SW 1271 (cell line): ENCODE data around the gene NEDD4L.
A peak's percentile ranks its signal among the peaks of the same experiment; 100 is the strongest.

ENCODE experiments used
- DNase-seq, 2 experiments: peaks; one replicate each; lab custom pipeline; 2025; lab: John Stamatoyannopoulos, UW

NEDD4L gene

DNA sequence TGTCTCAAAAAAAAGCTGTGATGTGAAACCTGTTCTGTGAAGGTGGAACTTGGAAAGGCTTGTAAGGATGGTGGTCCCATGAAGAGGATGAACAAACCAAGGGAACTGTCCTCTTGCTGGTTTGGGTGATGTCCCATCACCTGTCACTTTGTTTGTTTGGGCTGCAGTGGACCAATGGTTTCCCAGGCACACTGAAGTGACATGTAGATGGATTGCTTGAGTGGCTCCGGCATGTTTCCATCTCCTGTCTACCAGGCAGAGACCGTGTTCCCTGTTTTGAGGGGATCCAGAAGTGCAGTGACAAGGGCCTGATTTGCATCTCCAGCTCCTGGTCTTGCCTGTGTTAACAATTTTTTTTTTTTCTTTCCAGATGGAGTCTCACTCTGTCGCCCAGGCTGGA, 8.9 kb downstream of the NEDD4L start:
- DNase-seq = no peak

DNA sequence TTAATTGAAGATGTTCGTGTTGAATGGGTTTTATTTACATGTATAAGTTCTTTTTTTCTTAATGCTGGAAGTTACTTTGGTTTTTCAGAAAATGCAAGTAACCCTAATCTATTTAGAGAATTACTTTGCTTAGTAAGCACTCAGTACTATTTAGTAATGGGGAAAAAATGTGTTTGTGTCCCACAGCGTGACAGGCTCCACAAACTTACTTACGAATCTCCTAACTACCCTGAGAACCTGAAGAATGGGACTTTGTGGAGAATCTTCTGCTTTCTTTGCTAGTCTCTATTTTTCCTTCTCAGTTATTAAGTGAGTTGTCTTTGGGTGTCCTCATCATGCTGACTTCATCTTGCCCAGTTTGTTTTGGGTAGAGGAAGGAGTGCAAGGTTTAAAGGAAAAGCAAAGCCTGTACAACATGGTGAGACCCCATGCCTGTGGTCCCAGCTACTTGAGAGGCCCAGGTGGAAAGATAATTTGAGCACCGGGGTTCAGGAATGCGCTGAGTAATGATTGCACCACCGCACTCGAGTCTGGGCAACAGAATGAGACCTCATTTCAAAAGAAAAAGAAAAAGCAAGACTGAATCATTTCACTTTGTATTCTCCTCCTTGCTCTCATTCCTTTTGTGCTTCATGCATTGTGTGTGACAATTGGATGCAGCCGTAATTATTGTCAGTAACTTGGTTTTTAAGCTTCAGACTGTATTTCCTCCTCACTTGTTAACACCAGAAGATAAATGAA, 10.2 kb downstream of the NEDD4L start:
- DNase-seq = no peak

DNA sequence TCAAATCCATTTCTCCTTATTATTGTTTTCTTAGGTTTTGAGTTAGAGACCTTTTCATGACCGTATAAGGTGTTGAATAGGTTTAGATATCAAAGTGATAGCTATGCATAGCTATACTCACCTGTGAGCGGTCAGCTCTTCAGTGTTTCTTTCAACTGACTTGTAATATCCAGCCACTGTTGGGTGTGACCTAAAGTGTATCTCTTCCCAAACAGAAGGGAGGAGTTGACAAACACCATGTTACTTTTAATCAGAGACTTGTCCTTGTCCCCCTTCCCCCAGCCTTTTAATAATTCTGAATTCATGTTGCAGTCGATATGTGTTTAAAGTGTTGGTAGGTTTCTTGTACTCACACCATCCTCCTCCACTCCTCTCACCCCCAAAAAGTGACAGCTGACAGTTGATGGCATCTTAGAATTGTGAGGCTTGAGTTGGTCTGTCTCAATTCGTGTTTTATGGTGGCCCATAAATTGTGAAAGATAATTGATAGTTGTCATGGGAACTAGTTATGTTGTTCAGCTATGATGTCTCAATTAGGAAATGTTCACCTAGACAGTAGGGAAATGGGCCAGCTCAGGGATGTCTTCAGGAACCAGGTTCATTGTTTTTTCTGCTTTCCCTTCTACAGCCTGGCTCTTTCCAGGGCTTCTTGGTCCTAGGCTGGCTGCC, 12.0 kb downstream of the NEDD4L start:
- no peak for DNase-seq

DNA sequence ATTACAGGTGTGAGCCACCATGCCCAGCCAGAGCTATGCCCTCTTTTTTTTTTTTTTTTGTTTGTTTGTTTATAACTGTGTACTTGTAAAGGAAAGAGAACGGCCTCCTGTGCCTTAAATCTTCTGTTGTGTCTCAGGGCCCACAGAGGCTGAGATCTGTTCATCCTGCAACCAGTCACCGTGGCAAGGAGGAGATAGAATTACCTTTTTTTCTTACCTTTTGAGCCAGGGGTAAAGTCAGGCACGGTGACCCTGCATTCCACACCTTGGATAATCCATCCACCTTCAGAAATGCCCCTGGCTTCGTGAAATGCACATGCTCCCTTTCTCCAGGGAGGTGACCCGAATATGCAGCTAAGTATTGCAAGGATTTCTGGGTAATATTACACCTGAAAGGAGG, 12.8 kb downstream of the NEDD4L start:
- DNase-seq = no peak

DNA sequence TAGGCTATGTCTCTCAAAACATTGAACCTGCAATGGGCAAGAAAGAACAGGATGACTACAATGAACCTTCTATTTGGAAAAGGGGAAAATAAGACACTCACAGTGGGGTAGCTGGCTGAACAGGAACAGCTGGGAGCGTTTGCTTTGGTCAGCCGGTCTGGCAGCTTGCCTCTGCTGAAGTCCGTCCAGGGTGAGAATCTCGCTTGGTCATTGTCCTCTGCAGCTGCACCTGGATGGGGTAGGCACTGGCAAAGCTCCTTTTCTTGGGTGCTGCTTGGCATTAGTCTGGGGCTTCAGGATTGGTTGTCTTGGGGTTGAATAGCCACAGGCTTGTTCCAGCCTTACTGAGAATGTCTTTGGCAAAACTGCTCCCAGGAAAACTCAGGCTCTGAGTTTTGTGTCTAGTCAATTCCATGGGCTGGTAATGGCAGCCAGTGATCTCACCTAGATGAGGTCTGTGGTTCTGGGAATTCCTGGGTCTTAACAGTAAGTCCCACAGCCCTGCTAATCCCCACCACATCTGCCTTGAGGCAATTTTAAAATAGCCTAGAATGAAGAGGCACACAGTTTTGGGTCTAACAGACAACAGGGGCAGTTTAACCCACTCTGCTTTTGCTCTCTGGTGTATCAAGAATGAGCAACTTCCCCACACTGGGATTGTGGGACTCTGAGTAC, 13.4 kb downstream of the NEDD4L start:
- DNase-seq = no peak

DNA sequence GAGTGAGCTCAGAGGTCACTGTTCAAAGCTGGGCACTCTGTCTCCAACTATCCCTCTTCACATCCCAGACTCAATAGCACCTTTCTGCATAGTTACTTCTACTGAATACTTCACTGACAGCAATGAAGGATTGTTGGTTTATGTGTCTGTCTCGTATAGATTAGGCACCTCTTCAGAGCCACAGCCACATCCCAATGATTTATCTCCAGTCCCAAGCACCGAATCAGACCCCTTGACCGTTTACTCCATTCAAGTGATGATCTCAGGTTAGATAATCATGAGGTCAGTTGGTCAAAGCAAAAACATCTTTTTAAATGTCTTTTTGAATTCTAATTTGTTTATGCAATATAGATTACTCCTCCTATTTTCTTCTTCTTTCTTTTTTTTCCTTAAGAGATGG, 14.7 kb downstream of the NEDD4L start:
- DNase-seq = no peak

DNA sequence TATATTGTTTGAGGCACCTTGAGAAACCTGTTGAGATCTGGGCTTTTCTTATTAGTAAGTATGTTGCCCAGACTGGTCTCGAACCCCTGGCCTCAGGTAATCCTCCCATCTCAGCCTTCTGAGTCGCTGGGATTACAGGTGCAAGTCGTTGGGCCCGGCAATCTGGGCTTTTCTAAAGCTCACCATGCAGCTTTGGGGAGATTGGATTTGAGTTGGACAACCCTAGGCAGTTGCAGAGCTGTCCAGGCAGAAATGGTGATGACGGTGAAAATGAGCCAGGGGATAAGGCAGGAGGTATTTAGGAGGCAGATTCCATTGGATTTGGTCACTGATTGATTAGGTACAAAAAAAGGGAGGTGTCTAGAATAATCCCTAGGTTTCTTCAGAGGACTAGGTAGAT, 16.2 kb downstream of the NEDD4L start:
- DNase-seq = no peak

DNA sequence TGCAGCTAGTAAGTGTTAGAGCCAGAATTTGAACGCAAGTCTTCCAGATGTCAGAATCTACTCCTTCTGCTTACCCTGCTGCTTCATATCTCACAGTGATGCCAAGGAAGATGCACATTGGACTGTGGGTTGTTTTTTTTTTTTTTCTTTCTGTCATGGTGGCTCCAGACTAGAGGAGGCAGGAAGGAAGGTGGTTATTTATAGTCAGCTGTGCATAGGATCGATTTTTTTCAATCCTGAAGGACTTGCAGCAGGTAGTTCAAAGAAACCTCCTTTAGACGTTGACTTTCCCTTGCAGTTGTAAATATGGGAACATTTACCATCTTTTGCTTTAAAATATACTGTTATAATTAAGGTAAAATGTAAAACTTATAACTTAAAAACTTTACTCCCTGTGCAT, 17.3 kb downstream of the NEDD4L start:
- DNase-seq = no peak

DNA sequence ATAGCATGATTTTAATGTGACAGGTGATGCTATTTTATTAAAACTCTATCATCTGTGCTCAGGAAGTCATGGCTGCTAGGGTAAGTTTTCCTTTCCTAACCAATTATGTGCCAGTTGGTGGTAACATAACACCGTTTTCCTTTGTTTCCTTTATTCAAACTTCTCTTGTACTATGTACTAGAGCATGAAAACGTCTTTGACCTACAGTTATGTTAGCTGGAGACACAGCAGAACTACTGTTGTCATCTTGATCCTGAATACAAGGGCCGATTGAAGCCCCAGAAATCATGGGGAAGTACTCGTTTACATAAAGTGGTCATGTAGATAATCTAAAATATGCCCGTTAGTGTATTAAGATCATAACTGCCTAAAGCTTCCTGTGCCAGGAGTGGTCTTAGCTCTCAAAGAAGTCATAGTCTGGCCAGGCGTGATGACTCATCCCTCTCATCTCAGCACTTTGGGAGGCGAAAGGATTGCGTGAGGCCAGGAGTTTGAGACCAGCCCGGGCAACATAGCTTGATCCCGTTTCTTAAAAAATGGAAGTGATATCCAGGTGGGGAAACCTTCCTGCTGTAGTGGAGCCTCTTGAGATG, 20.5 kb downstream of the NEDD4L start:
- no peak for DNase-seq

DNA sequence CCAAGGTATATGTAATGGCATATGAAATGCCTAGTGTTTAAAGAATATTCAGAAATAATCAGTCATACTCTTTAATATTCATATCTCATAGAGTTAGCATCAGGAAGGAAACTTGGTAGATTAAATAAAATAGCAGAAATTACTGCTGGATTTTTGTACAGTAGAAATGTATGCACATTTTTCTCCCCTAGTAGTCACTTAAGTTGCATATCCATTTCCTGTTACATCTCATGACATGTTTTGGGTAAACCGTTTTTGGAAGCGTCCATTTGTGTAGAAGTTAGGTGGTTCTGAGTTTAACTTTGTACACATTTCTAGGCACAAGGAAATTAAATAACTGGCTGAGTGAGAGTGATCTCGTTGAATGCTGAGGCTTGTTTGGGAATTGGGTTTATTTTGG, 21.9 kb downstream of the NEDD4L start:
- DNase-seq = no peak

DNA sequence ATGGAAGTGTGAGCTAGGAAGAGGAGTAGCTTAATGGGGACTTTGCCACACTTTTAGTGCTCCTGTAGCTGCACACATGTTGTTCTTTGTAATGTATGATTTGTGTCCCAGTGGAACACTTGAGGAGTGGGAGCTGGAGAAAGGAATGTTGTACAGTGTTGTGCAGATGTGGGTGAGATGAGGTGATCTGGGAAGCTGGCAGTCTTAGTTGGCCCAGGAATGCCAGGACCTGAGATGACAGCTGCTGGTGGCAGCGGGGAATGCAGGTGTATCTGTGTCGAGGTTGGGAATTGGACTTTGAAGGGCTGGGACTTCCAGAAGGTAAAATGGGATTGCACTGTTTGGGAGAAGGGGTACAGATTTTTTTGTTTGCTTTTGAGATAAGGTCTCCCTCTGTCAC, 23.6 kb downstream of the NEDD4L start:
- no peak for DNase-seq

DNA sequence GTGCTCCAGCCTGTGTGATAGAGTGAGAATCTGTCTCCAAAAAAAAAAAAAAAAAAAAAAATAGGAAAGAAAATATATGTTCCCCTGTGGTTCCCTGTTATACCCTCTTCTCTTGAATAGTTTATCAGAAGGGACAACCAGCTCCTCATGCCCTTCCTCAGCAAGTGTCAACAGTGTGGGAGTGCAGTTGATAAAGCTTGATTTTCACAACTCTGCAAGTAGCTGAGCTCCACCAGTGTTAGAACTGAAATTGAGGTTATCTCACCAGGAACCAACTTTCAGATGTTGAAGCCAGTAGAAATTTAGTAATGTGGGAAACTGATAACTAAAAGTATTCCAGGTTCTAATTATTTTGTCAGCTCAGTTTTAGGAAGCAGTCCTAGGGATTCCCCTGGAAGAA, 25.1 kb downstream of the NEDD4L start:
- no peak for DNase-seq

DNA sequence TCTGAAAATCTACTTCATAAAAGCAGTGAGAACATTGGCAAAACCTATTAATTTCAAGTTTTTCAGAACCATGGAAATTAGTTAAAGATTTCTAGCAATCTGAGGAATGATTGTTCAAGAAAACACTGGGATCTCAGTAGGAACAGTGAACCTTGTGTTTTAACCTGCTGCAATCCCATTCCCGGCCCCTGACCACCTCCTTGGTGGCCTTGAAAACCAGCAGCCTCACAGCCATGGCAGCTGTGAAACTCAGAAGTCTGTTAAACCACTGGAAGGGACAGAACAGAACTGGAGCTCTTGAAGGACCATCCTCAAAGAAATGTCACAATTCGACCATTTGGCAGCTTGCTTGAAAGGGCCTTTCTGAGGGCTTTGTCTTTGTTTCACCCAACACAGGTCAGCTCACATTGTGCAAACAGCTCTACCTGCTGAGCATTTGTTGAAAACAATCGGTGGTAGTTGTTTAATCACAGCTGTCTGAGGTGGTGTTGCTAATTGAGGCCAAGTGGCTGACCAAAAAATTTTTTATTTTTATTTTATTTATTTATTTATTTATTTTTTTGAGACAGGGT, 25.8 kb downstream of the NEDD4L start:
- DNase-seq = no peak

DNA sequence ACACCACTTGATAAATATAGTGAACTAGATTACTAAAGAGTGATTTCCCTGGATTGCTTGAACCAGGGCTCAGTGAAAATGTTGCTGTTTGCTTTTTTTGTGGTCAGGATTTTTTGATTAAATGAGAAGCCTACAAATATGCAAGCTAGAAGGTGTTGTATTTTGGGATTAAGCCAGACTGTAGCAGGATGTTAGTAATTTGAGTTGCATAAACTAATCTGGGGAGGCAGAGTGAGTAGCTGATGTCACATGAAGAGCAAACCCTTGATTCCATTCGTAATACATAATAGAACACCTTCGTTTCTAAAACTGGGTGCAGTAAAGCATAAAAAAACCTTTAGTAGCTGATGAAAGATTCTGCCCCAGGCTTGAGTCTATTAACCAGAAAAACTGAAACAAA, 32.0 kb downstream of the NEDD4L start:
- DNase-seq = no peak

DNA sequence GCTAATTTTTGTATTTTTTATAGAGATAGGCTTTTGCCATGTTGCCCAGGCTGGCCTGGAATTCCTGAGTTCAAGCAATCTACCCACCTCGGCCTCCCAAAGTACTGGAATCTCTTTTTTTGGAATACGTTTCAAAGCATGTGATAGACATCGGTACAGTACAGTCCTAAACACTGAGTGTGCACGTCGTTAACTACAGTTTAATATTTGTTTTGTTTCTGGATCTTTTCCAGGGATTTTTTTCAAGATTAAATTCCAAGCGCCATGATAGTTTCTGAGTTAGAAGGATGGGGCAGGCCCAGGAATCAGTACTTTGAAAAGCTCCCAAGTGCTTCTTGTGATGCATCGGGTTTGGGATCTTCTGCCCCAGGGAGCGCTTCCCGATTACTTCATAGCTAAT, 33.3 kb downstream of the NEDD4L start:
- no peak for DNase-seq

DNA sequence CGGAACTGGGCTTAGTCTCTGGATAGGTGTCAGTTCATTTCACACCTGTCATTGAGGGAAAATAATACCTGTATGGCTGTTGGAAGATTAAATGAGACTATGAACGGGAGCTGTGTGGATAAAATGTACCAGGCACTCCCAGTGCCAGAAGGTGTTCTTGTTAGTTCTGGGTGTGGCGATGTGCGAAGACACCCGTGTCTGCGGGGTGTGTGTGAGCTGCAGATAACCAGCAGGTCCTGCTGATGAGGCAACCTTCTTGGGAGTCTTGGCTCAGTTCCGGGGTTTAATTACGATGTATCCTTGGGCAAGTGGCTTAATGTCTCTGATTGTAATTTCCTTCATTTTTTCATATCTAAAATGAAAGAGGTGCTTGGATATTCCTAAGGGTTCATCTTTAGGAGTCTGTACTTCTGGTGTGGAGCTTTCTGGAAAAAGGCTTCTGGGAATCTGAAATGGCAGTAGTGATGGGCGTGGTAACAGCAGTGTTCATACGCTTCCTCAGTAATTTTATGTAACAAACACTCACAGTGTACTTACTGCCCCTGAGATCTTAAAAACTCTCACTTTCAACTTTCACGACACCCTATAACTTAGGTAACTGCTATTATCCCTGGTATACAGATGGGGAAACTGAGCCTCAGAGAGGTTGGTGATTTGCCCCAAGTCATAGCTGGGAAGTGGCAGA, 35.0 kb downstream of the NEDD4L start:
- no peak for DNase-seq

DNA sequence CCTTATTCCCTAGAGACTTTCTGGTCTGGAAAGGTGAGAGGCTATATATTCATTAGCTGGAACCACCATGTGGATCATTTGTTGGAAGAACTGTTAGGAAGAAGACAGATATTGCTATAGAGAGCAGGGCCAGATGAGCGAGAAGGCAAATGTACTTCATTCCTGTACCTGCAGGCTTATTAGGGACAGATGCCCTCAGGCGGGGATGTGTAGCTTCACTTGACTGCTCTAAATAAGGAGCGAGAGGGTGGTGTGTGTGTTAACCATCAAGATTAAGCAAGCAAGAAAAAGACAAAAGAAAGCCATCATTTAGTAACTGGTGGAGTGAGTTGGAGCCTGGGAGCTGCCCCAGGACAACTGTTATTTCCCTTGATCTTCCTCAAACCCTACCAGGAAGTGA, 36.4 kb downstream of the NEDD4L start:
- no peak for DNase-seq

DNA sequence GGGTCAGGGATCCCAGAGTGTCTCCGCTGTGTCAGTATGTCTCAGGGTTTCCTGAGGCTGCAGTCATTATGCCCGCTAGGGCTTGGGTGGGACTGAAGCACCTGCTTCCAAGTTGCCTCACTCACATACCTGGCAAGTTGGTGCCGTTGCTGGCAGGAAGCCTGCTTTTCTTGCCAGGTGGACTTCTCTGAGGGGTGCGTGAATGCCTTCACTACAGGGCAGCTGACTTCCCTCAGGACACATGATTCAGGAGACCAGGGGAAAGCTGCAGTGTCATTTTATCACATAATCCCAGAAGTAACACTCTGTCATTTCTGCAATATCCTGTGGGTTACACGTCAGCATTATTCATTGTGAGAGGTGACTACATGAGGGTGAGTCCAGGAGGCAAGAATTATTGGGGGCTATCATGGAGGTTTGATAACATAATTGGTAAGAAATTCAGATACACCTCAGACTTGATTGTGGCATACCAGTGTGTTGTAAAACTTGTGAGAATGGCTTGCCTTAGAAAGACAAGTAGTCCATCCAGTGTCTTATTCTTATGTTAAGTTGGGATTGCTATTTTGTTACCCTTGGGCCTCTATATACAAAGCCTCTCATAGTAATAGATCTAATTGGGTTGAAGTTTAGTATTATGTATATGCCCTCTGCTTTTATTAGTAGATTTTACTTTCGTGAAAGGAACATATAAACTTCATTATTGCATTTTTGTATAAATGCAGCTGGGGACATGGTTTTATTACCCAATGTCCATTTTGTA, 44.1 kb downstream of the NEDD4L start:
- peak in 1 of 2 experiments; percentile 23 for DNase-seq

DNA sequence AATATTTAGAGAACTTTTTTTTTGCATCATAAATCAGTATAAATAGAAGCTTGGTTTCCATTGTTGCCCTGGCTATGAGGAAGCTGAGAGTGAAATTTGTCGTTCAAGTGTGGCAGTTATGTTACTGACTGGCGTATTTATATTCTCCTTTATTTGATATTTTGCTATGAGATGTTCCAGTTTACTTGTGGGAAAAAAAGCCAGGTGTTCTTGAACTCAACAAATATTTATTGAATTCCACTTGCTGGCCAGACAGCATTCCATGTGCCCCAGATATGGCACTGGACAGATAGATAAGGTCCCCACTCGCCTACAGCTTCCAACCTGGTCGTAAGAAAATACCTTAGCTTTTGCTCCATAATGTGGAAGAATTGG, 44.7 kb downstream of the NEDD4L start:
- DNase-seq = no peak

DNA sequence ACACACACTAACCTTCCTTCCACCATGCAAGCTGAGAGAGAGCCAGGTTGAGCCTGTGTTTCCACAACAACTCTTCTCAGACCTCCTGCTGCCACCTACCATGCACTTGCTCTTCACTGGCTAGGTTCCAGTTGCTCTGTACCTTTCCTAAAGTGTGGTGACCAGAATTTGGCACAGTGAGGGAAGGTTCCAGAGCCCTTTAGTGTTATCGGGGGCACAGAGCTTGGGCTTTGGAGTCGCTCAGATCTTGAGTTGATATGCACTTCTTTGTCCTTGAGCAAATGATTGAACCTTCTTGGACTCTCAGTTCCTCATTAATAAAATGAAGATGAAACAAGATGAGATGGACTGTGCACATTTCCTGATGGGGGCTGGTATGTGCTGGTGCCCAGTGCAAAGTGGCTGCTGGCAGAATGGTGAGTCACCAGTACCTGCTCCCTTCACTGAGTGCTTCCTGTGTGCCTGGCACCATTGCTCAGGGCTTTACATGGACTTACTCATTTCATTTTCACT, 47.1 kb downstream of the NEDD4L start:
- peak in 1 of 2 experiments; percentile 20 for DNase-seq

DNA sequence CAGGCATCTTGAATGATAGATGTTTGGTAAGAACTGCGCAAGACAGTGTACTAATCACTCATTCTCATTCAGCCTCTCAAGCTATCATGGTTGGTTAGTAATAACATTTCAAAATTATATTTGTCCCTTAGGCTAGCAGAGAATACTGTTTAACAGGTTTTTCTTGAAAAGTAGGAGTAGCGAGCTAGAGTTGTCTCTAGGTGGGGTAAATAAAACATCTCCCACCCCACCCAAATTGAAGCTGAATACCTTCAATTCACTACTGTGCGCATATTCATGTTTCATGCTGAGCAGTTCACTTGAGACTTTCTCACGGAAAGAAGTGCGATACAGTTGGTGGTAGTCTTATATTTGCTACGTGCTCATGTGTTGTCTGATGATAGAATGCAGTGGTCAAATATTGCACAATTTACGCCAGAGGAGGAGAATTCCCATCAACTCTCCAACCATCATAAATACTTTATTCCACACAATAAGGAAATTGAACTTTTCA, 49.3 kb downstream of the NEDD4L start:
- DNase-seq = no peak
